Myocyte (in vitro differentiated cells): ENCODE measurements around the gene PAX2. TPM values are rescaled to one million over a fixed set of nuclear protein-coding genes. Genes with fewer than 3 reads are reported as not detected.

ENCODE experiments used
- DNase-seq: peaks from one replicate; pipeline ENCODE4 v3.0.0-alpha.2; 2012; ENCODE audit warnings: low read depth
- total RNA-seq: library from RNA; depleted of rRNA; stranded (reverse); fragments of >200 nt; gene quantifications from 2 replicates; pipeline ENCODE4 v1.2.3, GENCODE V29; 2014

PAX2 gene
- total RNA-seq, 1 donor from 2014 or later = not detected

- DNase-seq = no peak
Measured at GRCh38 chr10:100811261-100811660, 65.9 kb downstream of the PAX2 start.

- no peak for DNase-seq
Measured at GRCh38 chr10:100811752-100812750, 66.7 kb downstream of the PAX2 start.

GRCh38 chr10:100812978-100813377 lies 67.6 kb downstream of the PAX2 start:
- DNase-seq = peak; percentile 35

GRCh38 chr10:100814751-100815474 lies 69.5 kb downstream of the PAX2 start:
- no peak for DNase-seq

GRCh38 chr10:100816671-100817070 lies 71.3 kb downstream of the PAX2 start:
- no peak for DNase-seq

- no peak for DNase-seq
Measured at GRCh38 chr10:100817268-100817839, 72.0 kb downstream of the PAX2 start.

GRCh38 chr10:100819424-100819823 lies 74.0 kb downstream of the PAX2 start:
- no peak for DNase-seq

- DNase-seq = no peak
Measured at GRCh38 chr10:100823194-100823593, 77.8 kb downstream of the PAX2 start.

GRCh38 chr10:100824886-100825285 lies 79.5 kb downstream of the PAX2 start:
- DNase-seq = no peak

GRCh38 chr10:100825325-100825875 lies 80.0 kb downstream of the PAX2 start:
- DNase-seq = no peak

- no peak for DNase-seq
Measured at GRCh38 chr10:100826031-100826651, 80.8 kb downstream of the PAX2 start.

GRCh38 chr10:100826661-100826982 lies 81.2 kb downstream of the PAX2 start:
- DNase-seq = no peak

GRCh38 chr10:100826983-100827818 lies 81.8 kb downstream of the PAX2 start:
- DNase-seq = no peak

- peak; percentile 39 for DNase-seq
Measured at GRCh38 chr10:100827819-100828737, 82.7 kb downstream of the PAX2 start.

- DNase-seq = no peak
Measured at GRCh38 chr10:100828738-100829096, 83.3 kb downstream of the PAX2 start.

- DNase-seq = no peak
Measured at GRCh38 chr10:100829097-100829870, 83.9 kb downstream of the PAX2 start.

GRCh38 chr10:100829933-100830727 lies 84.7 kb downstream of the PAX2 start:
- no peak for DNase-seq

GRCh38 chr10:100830728-100831111 lies 85.3 kb downstream of the PAX2 start:
- DNase-seq = no peak
